Panc1 (cell line): ENCODE data around the gene CUEDC2. TPM values are rescaled to one million over a fixed set of nuclear protein-coding genes. Genes with fewer than 3 reads are reported as not detected.

Experiments
- ATAC-seq: fragments of 200-7000 bp; cut with Tn5 transposase; 2 replicates; pipeline ENCODE4 v1.9.1; 2020; ENCODE audit warnings: mild to moderate bottlenecking, moderate library complexity
- BruUV-seq: library from RNA; stranded (reverse); fragments of 400-500 nt; replicated peaks from 2 replicates; lab custom pipeline; 2021; lab: Mats Ljungman, UMichigan
- CTCF ChIA-PET: fragments of 300-600 bp; sonication (Branson Sonifier 250); formaldehyde crosslinking; loops from one replicate; lab custom pipeline; 2022; ENCODE audit warnings: antibody characterized with exemption; lab: Charles Lee
- POLR2A ChIA-PET: fragments of 300-600 bp; sonication (Branson Sonifier 250); formaldehyde crosslinking; loops from one replicate; lab custom pipeline; 2022; ENCODE audit warnings: antibody characterized with exemption; lab: Charles Lee
- DNase-seq: peaks from one replicate; pipeline ENCODE4 v3.0.0-alpha.2; 2010; ENCODE audit warnings: low read depth, low spot score
- H3K27ac ChIP-seq: 2 replicates; pipeline ENCODE4 v1.5.1; 2011; ENCODE audit warnings: mild to moderate bottlenecking, low read length, inconsistent platforms
- H3K27me3 ChIP-seq: fragments of 200-500 bp; sonication (Bioruptor generic); 2 replicates; pipeline ENCODE4 v1.6.0; 2014; ENCODE audit warnings: low read length, inconsistent platforms; ENCODE audit not compliant: control insufficient read depth, insufficient read depth
- H3K36me3 ChIP-seq: fragments of 200-500 bp; sonication (Bioruptor generic); 2 replicates; pipeline ENCODE4 v1.5.1; 2014; ENCODE audit warnings: inconsistent platforms, mild to moderate bottlenecking, low read length, moderate library complexity; ENCODE audit not compliant: control insufficient read depth, insufficient read depth
- H3K4me1 ChIP-seq: 2 replicates; pipeline ENCODE4 v1.5.1; 2011; ENCODE audit warnings: inconsistent platforms, mild to moderate bottlenecking, low read length, moderate library complexity; ENCODE audit not compliant: control insufficient read depth, insufficient read depth
- H3K4me3 ChIP-seq, 2 experiments: 2 replicates each; pipeline ENCODE4 v1.5.1; 2011 to 2012; ENCODE audit warnings: low read depth in 2 of 2, low read length in 2 of 2, mild to moderate bottlenecking in 2 of 2, inconsistent platforms in 1 of 2, moderate library complexity in 1 of 2
- H3K9me3 ChIP-seq: fragments of 200-500 bp; sonication (Bioruptor generic); 2 replicates; pipeline ENCODE4 v1.5.1; 2014; ENCODE audit warnings: low read depth, mild to moderate bottlenecking, inconsistent platforms, low read length, moderate library complexity; ENCODE audit not compliant: control insufficient read depth, insufficient read depth
- POLR2AphosphoS5 ChIP-seq: IDR thresholded peaks from 2 replicates; pipeline ENCODE4 v1.6.1; 2012; ENCODE audit warnings: mild to moderate bottlenecking, low read depth, low read length, moderate library complexity
- SIN3A ChIP-seq: IDR thresholded peaks from 2 replicates; pipeline ENCODE4 v1.6.1; 2012; ENCODE audit warnings: low read depth, mild to moderate bottlenecking, low read length, moderate library complexity, borderline replicate concordance; ENCODE audit not compliant: insufficient read depth
- in situ Hi-C: cut with HindIII; loops from 2 replicates; pipeline ENCODE4 v1.10.0; 2016; ENCODE audit warnings: low sequenced_read_pairs, low pct_unique_long_range_greater_than_20kb
- intact Hi-C: fragments of 100-400 bp; cut with micrococcal nuclease; formaldehyde crosslinking; loops from one replicate; pipeline ENCODE4 v1.10.0; 2022; ENCODE audit not compliant: unreplicated experiment
- total RNA-seq: library from RNA; stranded (reverse); gene quantifications from one replicate; pipeline ENCODE4 v1.2.1, GENCODE V29; 2021; ENCODE audit not compliant: unreplicated experiment
- TF ChIP-seq, protein P1 (sequence below): fragments of 450-650 bp; IDR thresholded peaks from 2 replicates; pipeline ENCODE4 v1.5.1; 2017; ENCODE audit warnings: mild to moderate bottlenecking
- TF ChIP-seq, protein P2 (sequence below), 2 experiments: IDR thresholded peaks; 2 replicates each; pipeline ENCODE4 v1.6.1; 2011 to 2012; ENCODE audit warnings: low read depth in 2 of 2, control low read depth in 1 of 2, low read length in 1 of 2, mild to moderate bottlenecking in 1 of 2, moderate library complexity in 1 of 2; ENCODE audit not compliant: insufficient read depth in 1 of 2

Gene CUEDC2
- total RNA-seq, 1 experiment from 2014 or later, result 79.3 TPM

DNA sequence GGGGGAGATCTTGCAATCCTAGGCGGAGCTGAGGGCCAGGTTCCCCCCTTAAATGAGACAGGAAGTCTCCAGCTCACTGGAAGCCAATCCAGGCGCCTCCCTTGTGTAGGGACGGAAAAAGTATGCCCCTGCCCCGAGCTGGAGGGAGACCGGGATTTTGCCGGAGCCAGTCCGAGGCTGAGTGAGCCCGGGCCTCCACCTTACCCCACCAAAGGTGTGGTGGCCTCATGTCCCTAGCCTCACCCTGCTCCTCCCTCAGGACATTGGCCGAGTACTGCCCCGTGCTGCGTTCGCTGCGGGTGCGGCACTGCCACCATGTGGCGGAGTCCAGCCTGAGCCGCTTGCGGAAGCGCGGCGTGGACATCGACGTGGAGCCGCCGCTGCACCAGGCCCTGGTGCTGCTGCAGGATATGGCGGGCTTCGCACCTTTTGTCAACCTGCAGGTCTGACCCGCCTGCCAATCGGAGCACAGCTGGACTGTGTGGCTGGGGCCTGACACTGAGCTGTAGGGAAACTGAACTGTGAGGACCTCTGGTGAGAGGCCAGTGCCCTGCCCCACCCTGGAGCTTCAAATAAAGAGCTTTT, 9.7 kb downstream of the CUEDC2 start:
- BruUV-seq, result no TSS peak
- ATAC-seq (peak; percentile 74), DNase-seq (peak; percentile 55)
- intact Hi-C loops, result no loop called here
- peaks cover 11% of the 10 kb centered on the region for H3K4me1 ChIP-seq
- H3K36me3 ChIP-seq, result peaks cover 9% of the 10 kb centered on the region; the same call in 1 of the 2 replicates
- TF ChIP-seq SIN3A, result no peak
- peak; percentile 56; the same call in 1 of the 2 replicates for TF ChIP-seq POLR2AphosphoS5
- TF ChIP-seq, protein P1, sequence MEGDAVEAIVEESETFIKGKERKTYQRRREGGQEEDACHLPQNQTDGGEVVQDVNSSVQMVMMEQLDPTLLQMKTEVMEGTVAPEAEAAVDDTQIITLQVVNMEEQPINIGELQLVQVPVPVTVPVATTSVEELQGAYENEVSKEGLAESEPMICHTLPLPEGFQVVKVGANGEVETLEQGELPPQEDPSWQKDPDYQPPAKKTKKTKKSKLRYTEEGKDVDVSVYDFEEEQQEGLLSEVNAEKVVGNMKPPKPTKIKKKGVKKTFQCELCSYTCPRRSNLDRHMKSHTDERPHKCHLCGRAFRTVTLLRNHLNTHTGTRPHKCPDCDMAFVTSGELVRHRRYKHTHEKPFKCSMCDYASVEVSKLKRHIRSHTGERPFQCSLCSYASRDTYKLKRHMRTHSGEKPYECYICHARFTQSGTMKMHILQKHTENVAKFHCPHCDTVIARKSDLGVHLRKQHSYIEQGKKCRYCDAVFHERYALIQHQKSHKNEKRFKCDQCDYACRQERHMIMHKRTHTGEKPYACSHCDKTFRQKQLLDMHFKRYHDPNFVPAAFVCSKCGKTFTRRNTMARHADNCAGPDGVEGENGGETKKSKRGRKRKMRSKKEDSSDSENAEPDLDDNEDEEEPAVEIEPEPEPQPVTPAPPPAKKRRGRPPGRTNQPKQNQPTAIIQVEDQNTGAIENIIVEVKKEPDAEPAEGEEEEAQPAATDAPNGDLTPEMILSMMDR, result peak; percentile 98
- TF ChIP-seq, protein P2, sequence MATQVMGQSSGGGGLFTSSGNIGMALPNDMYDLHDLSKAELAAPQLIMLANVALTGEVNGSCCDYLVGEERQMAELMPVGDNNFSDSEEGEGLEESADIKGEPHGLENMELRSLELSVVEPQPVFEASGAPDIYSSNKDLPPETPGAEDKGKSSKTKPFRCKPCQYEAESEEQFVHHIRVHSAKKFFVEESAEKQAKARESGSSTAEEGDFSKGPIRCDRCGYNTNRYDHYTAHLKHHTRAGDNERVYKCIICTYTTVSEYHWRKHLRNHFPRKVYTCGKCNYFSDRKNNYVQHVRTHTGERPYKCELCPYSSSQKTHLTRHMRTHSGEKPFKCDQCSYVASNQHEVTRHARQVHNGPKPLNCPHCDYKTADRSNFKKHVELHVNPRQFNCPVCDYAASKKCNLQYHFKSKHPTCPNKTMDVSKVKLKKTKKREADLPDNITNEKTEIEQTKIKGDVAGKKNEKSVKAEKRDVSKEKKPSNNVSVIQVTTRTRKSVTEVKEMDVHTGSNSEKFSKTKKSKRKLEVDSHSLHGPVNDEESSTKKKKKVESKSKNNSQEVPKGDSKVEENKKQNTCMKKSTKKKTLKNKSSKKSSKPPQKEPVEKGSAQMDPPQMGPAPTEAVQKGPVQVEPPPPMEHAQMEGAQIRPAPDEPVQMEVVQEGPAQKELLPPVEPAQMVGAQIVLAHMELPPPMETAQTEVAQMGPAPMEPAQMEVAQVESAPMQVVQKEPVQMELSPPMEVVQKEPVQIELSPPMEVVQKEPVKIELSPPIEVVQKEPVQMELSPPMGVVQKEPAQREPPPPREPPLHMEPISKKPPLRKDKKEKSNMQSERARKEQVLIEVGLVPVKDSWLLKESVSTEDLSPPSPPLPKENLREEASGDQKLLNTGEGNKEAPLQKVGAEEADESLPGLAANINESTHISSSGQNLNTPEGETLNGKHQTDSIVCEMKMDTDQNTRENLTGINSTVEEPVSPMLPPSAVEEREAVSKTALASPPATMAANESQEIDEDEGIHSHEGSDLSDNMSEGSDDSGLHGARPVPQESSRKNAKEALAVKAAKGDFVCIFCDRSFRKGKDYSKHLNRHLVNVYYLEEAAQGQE (IDR thresholded peaks at IDR 0.05; ENCODE audit: insufficient read depth in 1 of 2, low read depth in 2 of 2, low read length in 1 of 2), result peak in 1 of 2 experiments; percentile 81; a peak in 2 of 4 replicates
- H3K27ac ChIP-seq, result peak overlapping the region; percentile 98
- ChIA-PET CTCF (interaction anchor here (0.8 to 2.2 kb wide), 7 partner anchors 10 to 254 kb away, joined by 3 to 16 read pairs (median 6); partner anchors contain the start of gene CUEDC2), POLR2A (interaction anchor here (0.6 kb wide), 3 partner anchors 12 to 82 kb away, joined by 3 to 10 read pairs (median 3); no protein-coding TSS in a partner anchor)
- in situ Hi-C loops, result no loop called here
- H3K27me3 ChIP-seq, result no peaks in the 10 kb centered on the region
- peak overlapping the region; percentile 91 to 94 for H3K4me3 ChIP-seq
- no peaks in the 10 kb centered on the region for H3K9me3 ChIP-seq

DNA sequence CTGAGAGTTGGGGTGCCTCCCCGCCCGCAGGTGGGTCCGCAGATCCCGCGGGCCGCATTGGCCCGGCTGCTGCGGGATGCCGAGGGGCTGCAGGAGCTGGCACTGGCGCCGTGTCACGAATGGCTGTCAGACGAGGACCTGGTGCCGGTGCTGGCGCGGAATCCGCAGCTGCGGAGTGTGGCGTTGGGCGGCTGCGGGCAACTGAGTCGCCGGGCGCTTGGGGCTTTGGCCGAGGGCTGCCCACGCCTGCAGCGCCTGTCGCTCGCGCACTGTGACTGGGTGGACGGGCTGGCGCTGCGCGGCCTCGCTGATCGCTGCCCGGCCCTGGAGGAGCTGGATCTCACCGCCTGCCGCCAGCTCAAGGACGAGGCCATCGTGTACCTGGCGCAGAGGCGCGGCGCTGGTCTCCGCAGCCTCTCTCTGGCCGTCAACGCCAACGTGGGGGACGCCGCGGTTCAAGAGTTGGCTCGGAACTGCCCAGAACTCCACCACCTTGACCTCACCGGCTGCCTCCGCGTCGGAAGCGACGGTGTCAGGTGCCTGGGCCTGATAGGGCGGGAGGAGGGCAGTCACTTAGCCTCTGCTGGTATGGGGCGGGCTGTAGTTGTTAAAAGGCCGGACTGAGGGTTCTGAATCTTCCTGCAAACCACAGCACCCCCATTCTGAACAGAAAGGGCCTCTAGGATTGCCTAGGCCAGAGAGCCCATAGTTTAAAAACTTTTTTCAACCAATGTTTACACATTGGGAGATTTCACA, 10.4 kb downstream of the CUEDC2 start:
- no peak for DNase-seq
- ChIA-PET CTCF (interaction anchor here (0.9 to 2.2 kb wide), 7 partner anchors 10 to 253 kb away, joined by 3 to 16 read pairs (median 7); partner anchors contain the start of gene CUEDC2), POLR2A (interaction anchor here (0.6 kb wide), 1 partner anchor 20 kb away, joined by 3 read pairs; no protein-coding TSS in a partner anchor)
- Histone ChIP-seq H3K9me3 (no peaks in the 10 kb centered on the region), H3K27ac (peak overlapping the region; percentile 98), H3K4me3 (peak overlapping the region; percentile 91 to 94), H3K27me3 (no peaks in the 10 kb centered on the region), H3K36me3 (peaks cover 9% of the 10 kb centered on the region; the same call in 1 of the 2 replicates), H3K4me1 (peaks cover 11% of the 10 kb centered on the region)
- in situ Hi-C loops, result no loop called here
- peak; percentile 19 for ATAC-seq
- no TSS peak for BruUV-seq
- intact Hi-C loops, result no loop called here
- TF ChIP-seq, protein P2 (IDR thresholded peaks at IDR 0.05; ENCODE audit: insufficient read depth in 1 of 2, low read depth in 2 of 2, low read length in 1 of 2), result no peak
- TF ChIP-seq SIN3A, result peak; percentile 77; the same call in 1 of the 2 replicates
